OCI-LY7 (cell line): ENCODE data around the gene MT2A.

Experiments
- EZH2phosphoT487 ChIP-seq: fragments of 200-600 bp; sonication (generic); IDR thresholded peaks from 2 replicates; pipeline ENCODE4 v1.6.1; 2018; ENCODE audit warnings: low read depth, borderline replicate concordance, mild to moderate bottlenecking, mixed run types, antibody characterized with exemption, low read length, moderate library complexity, mixed read lengths
- TF ChIP-seq, protein P1 (sequence below): fragments of 200-600 bp; sonication (generic); conservative IDR thresholded peaks from 2 replicates; pipeline ENCODE4 v1.5.1; 2014; ENCODE audit warnings: mild to moderate bottlenecking, antibody characterized with exemption, low read length, moderate library complexity, mixed read lengths

GRCh38 chr16:56594292-56594619 is 14.1 kb upstream of the MT2A start:
- TF ChIP-seq, protein P1, sequence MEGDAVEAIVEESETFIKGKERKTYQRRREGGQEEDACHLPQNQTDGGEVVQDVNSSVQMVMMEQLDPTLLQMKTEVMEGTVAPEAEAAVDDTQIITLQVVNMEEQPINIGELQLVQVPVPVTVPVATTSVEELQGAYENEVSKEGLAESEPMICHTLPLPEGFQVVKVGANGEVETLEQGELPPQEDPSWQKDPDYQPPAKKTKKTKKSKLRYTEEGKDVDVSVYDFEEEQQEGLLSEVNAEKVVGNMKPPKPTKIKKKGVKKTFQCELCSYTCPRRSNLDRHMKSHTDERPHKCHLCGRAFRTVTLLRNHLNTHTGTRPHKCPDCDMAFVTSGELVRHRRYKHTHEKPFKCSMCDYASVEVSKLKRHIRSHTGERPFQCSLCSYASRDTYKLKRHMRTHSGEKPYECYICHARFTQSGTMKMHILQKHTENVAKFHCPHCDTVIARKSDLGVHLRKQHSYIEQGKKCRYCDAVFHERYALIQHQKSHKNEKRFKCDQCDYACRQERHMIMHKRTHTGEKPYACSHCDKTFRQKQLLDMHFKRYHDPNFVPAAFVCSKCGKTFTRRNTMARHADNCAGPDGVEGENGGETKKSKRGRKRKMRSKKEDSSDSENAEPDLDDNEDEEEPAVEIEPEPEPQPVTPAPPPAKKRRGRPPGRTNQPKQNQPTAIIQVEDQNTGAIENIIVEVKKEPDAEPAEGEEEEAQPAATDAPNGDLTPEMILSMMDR = no peak
- no peak for TF ChIP-seq EZH2phosphoT487
